DND-41 (cell line): ENCODE data around the gene KLF9.

Source experiments
- ATAC-seq: fragments of 200-7000 bp; cut with Tn5 transposase; 3 replicates; pipeline ENCODE4 v1.9.1; 2021; ENCODE audit warnings: low read depth; ENCODE audit not compliant: insufficient read depth
- DNase-seq: peaks from one replicate; pipeline ENCODE4 v3.0.0-alpha.2; 2020
- H2AFZ ChIP-seq: 2 replicates; pipeline ENCODE4 v1.6.0; 2012; ENCODE audit warnings: low read depth, low read length
- H3K27ac ChIP-seq: 2 replicates; pipeline ENCODE4 v1.5.1; 2012; ENCODE audit warnings: low read length, inconsistent platforms
- H3K27me3 ChIP-seq: fragments of 200-600 bp; sonication (generic); 2 replicates; pipeline ENCODE4 v1.6.0; 2012; ENCODE audit warnings: low read length, mild to moderate bottlenecking, inconsistent platforms; ENCODE audit not compliant: insufficient read depth, poor library complexity
- H3K36me3 ChIP-seq: 2 replicates; pipeline ENCODE4 v1.5.1; 2012; ENCODE audit warnings: low read length, inconsistent platforms; ENCODE audit not compliant: insufficient read depth
- H3K4me1 ChIP-seq: 2 replicates; pipeline ENCODE4 v1.5.1; 2012; ENCODE audit warnings: mild to moderate bottlenecking, low read length; ENCODE audit not compliant: insufficient read depth
- H3K4me2 ChIP-seq: 2 replicates; pipeline ENCODE4 v1.6.0; 2012; ENCODE audit warnings: mild to moderate bottlenecking, moderate library complexity, low read length, inconsistent platforms; ENCODE audit not compliant: insufficient read depth
- H3K4me3 ChIP-seq, 2 experiments: fragments of 200-600 bp in 1 of 2; shearing (Covaris generic) in 1 of 2; 2 replicates each; pipeline ENCODE4 v1.5.1; 2012 to 2016; ENCODE audit warnings: inconsistent platforms in 2 of 2, low read length in 2 of 2, mild to moderate bottlenecking in 2 of 2, low read depth in 1 of 2, moderate library complexity in 1 of 2
- H3K79me2 ChIP-seq: 2 replicates; pipeline ENCODE4 v1.6.0; 2012; ENCODE audit warnings: low read length, inconsistent platforms; ENCODE audit not compliant: insufficient read depth
- H3K9ac ChIP-seq: 2 replicates; pipeline ENCODE4 v1.6.0; 2012; ENCODE audit warnings: low read depth, mild to moderate bottlenecking, inconsistent platforms, low read length, moderate library complexity
- H3K9me3 ChIP-seq: 2 replicates; pipeline ENCODE4 v1.5.1; 2012; ENCODE audit warnings: low read length, moderate library complexity, mild to moderate bottlenecking, inconsistent platforms; ENCODE audit not compliant: insufficient read depth, severe bottlenecking
- H4K20me1 ChIP-seq: 2 replicates; pipeline ENCODE4 v1.6.0; 2012; ENCODE audit warnings: low read length; ENCODE audit not compliant: insufficient read depth
- EZH2 ChIP-seq: IDR thresholded peaks from 3 replicates; pipeline ENCODE4 v1.6.1; 2012; ENCODE audit warnings: borderline replicate concordance, low read depth, mild to moderate bottlenecking, moderate library complexity, low read length, inconsistent platforms; ENCODE audit not compliant: severe bottlenecking
- TF ChIP-seq, protein P1 (sequence below): IDR thresholded peaks from 2 replicates; pipeline ENCODE4 v1.5.1; 2012; ENCODE audit warnings: borderline replicate concordance, low read length, moderate library complexity, mild to moderate bottlenecking; ENCODE audit not compliant: poor library complexity, severe bottlenecking; ENCODE audit errors: extremely low read depth

KLF9 gene

DNA sequence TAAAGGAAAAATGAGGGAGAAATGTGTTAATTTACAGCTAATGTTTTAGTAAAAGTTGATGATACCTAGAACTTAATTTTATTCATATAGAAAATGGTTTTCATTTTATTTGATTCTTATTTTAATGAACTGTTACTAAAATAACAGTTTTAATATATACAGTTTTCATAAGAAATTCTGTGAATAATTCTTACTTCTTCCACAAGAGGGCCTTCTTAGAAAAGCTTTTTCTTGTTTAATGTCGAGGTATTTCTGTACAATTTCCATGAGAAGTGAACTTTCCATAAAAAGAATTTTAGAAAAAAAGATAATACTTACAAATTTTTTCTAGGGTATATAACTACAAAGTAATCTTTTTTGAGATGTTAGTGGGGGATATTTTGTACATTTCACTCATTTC, 73.9 kb downstream of the KLF9 start:
- TF ChIP-seq, protein P1, sequence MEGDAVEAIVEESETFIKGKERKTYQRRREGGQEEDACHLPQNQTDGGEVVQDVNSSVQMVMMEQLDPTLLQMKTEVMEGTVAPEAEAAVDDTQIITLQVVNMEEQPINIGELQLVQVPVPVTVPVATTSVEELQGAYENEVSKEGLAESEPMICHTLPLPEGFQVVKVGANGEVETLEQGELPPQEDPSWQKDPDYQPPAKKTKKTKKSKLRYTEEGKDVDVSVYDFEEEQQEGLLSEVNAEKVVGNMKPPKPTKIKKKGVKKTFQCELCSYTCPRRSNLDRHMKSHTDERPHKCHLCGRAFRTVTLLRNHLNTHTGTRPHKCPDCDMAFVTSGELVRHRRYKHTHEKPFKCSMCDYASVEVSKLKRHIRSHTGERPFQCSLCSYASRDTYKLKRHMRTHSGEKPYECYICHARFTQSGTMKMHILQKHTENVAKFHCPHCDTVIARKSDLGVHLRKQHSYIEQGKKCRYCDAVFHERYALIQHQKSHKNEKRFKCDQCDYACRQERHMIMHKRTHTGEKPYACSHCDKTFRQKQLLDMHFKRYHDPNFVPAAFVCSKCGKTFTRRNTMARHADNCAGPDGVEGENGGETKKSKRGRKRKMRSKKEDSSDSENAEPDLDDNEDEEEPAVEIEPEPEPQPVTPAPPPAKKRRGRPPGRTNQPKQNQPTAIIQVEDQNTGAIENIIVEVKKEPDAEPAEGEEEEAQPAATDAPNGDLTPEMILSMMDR: peak; percentile 16
- no peak for TF ChIP-seq EZH2
- no peak for ATAC-seq
- no peak overlapping the region for H3K27ac ChIP-seq

More for the DNA sequence above, 73.9 kb downstream of the KLF9 start:
- Histone ChIP-seq H3K4me1 (no peaks in the 10 kb centered on the region), H3K9me3 (no peaks in the 10 kb centered on the region), H3K9ac (no peak overlapping the region), H3K36me3 (peaks cover 28% of the 10 kb centered on the region), H2AFZ (no peak overlapping the region), H3K4me3 (no peak overlapping the region), H3K79me2 (no peaks in the 10 kb centered on the region), H4K20me1 (no peaks in the 10 kb centered on the region), H3K4me2 (no peak overlapping the region), H3K27me3 (no peaks in the 10 kb centered on the region)
- no peak for DNase-seq
